ENCODE measurements around the gene PRAMEF20.
"Not testable (repeated sequence)": the region's sequence is repeated elsewhere in the genome, so short reads cannot be mapped to it uniquely, and the experiment has no call there.

PRAMEF20 gene

DNA sequence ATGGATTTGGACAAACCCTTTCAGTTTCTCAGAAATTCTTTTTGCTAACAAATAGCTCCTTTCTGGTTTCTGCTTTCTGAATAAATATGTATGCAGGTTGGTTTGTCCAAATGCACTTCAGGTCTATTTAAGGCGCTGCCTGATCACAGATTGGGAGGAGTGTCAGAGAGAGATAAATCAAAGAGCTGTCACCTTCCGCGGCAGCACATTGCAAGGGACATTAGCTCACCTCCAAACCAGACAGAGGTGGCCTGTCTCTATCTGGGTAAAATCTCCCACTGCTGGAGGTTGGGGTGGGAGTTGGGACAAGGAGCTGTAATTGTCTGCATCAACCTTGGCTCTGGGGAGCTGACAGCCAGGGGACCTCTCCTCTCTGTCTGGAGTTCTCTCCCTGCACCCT, 25.2 kb downstream of the PRAMEF20 start:
- no peak for ATAC-seq (ENCODE audit: low read depth)
- Mint-ChIP-seq H3K27ac (no peak overlapping the region), H3K4me1 (no peaks in the 10 kb centered on the region), H3K9me3 (peaks cover 1% of the 10 kb centered on the region), H3K36me3 (no peaks in the 10 kb centered on the region), H3K27me3 (peaks cover 7% of the 10 kb centered on the region), H3K4me3 (no peak overlapping the region)
- DNase-seq (ENCODE audit: low spot score in 2 of 2), result no peak

DNA sequence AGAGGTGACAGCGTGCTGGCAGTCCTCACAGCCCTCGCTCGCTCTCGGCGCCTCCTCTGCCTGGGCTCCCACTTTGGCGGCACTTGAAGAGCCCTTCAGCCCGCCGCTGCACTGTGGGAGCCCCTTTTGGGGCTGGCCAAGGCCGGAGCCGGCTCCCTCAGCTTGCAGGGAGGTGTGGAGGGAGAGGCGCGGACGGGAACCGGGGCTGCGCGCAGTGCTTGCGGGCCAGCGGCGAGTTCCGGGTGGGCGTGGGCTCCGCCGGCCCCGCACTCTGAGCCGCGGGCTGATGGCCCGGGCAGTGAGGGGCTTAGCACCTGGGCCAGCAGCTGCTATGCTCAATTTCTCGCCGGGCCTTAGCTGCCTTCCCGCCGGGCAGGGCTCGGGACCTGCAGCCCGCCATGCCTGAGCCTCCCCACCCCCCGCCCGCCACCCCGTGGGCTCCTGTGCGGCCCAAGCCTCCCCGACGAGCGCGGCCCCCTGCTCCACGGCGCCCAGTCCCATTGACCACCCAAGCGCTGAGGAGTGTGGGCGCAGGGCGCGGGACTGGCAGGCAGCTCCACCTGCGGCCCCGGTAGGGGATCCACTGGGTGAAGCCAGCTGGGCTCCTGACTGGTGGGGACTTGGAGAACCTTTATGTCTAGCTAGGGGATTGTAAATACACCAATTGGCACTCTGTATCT, 29.0 kb downstream of the PRAMEF20 start:
- H3K4me3 Mint-ChIP-seq; ATAC-seq (ENCODE audit: low read depth); H3K9me3 Mint-ChIP-seq; H3K27me3 Mint-ChIP-seq; H3K4me1 Mint-ChIP-seq; H3K36me3 Mint-ChIP-seq; DNase-seq (ENCODE audit: low spot score in 2 of 2); H3K27ac Mint-ChIP-seq: not testable (repeated sequence)

GRCh38 chr1:13443335-13443979, 33.2 kb downstream of the PRAMEF20 start:
- no peaks in the 10 kb centered on the region for H3K4me1 Mint-ChIP-seq
- ATAC-seq (ENCODE audit: low read depth) (no peak), DNase-seq (ENCODE audit: low spot score in 2 of 2) (no peak)
- H3K36me3 Mint-ChIP-seq, result no peaks in the 10 kb centered on the region
- no peaks in the 10 kb centered on the region for H3K9me3 Mint-ChIP-seq
- no peak overlapping the region for H3K27ac Mint-ChIP-seq
- peaks cover 2% of the 10 kb centered on the region for H3K27me3 Mint-ChIP-seq
- no peak overlapping the region for H3K4me3 Mint-ChIP-seq

- ATAC-seq (ENCODE audit: low read depth) (no peak), DNase-seq (ENCODE audit: low spot score in 2 of 2) (no peak)
- Mint-ChIP-seq H3K9me3 (no peaks in the 10 kb centered on the region), H3K4me3 (no peak overlapping the region), H3K36me3 (no peaks in the 10 kb centered on the region), H3K27ac (no peak overlapping the region), H3K27me3 (peaks cover 3% of the 10 kb centered on the region), H3K4me1 (no peaks in the 10 kb centered on the region)
Measured at GRCh38 chr1:13450204-13450603, 40.0 kb downstream of the PRAMEF20 start.

- ATAC-seq (ENCODE audit: low read depth) (no peak), DNase-seq (ENCODE audit: low spot score in 2 of 2) (no peak)
- no peak overlapping the region for H3K27ac Mint-ChIP-seq
- H3K36me3 Mint-ChIP-seq, result no peaks in the 10 kb centered on the region
- H3K9me3 Mint-ChIP-seq, result no peaks in the 10 kb centered on the region
- peaks cover 3% of the 10 kb centered on the region for H3K27me3 Mint-ChIP-seq
- H3K4me1 Mint-ChIP-seq, result no peaks in the 10 kb centered on the region
- H3K4me3 Mint-ChIP-seq, result no peak overlapping the region
Measured at GRCh38 chr1:13451399-13451965, 41.2 kb downstream of the PRAMEF20 start.

GRCh38 chr1:13456904-13457532, 46.8 kb downstream of the PRAMEF20 start:
- DNase-seq (ENCODE audit: low spot score in 2 of 2), result no peak
- no peaks in the 10 kb centered on the region for H3K36me3 Mint-ChIP-seq
- H3K27me3 Mint-ChIP-seq, result peaks cover 7% of the 10 kb centered on the region
- ATAC-seq (ENCODE audit: low read depth), result no peak
- no peak overlapping the region for H3K27ac Mint-ChIP-seq
- no peak overlapping the region for H3K4me3 Mint-ChIP-seq
- no peaks in the 10 kb centered on the region for H3K4me1 Mint-ChIP-seq
- H3K9me3 Mint-ChIP-seq, result no peaks in the 10 kb centered on the region

DNA sequence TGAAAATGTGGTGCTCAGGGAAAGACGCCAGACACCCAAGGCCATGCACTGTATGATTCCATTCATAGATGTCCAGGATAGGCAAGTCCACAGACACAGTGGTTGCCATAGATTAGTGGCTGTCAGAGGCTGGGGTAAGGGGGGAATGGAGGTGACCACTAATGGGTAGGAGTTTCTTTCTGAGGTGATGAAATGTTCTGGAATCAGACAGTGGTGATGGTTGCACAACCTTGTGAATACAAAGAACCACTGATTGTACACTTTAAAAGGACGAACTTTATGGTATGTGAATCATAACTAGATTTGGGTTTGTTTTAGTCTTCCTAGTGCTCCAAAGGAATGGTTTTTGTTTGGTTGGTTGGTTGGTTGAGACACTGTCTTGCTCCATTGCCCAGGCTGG, 51.7 kb downstream of the PRAMEF20 start:
- ATAC-seq (ENCODE audit: low read depth) (no peak), DNase-seq (ENCODE audit: low spot score in 2 of 2) (no peak)
- H3K27ac Mint-ChIP-seq, result no peak overlapping the region
- H3K27me3 Mint-ChIP-seq, result peaks cover 14% of the 10 kb centered on the region
- no peak overlapping the region for H3K4me3 Mint-ChIP-seq
- no peaks in the 10 kb centered on the region for H3K4me1 Mint-ChIP-seq
- H3K36me3 Mint-ChIP-seq, result no peaks in the 10 kb centered on the region
- H3K9me3 Mint-ChIP-seq, result no peaks in the 10 kb centered on the region

- no peaks in the 10 kb centered on the region for H3K9me3 Mint-ChIP-seq
- no peak for ATAC-seq (ENCODE audit: low read depth)
- peaks cover 14% of the 10 kb centered on the region for H3K27me3 Mint-ChIP-seq
- no peak for DNase-seq (ENCODE audit: low spot score in 2 of 2)
- H3K36me3 Mint-ChIP-seq, result no peaks in the 10 kb centered on the region
- H3K4me1 Mint-ChIP-seq, result no peaks in the 10 kb centered on the region
- H3K4me3 Mint-ChIP-seq, result no peak overlapping the region
- H3K27ac Mint-ChIP-seq, result no peak overlapping the region
Measured at GRCh38 chr1:13462682-13463081, 52.4 kb downstream of the PRAMEF20 start.

- H3K27ac Mint-ChIP-seq, result no peak overlapping the region
- no peak for DNase-seq (ENCODE audit: low spot score in 2 of 2)
Measured at GRCh38 chr1:13465515-13465914, 55.3 kb downstream of the PRAMEF20 start.

GRCh38 chr1:13469343-13469742, 59.1 kb downstream of the PRAMEF20 start:
- Mint-ChIP-seq H3K9me3 (peaks cover 2% of the 10 kb centered on the region), H3K27ac (no peak overlapping the region), H3K4me1 (no peaks in the 10 kb centered on the region)

More at GRCh38 chr1:13465515-13465914, 55.3 kb downstream of the PRAMEF20 start:
- Mint-ChIP-seq H3K27me3 (peaks cover 11% of the 10 kb centered on the region), H3K4me1 (no peaks in the 10 kb centered on the region), H3K9me3 (no peaks in the 10 kb centered on the region), H3K36me3 (no peaks in the 10 kb centered on the region), H3K4me3 (no peak overlapping the region)
- ATAC-seq (ENCODE audit: low read depth), result no peak

More at GRCh38 chr1:13469343-13469742, 59.1 kb downstream of the PRAMEF20 start:
- DNase-seq (ENCODE audit: low spot score in 2 of 2) (no peak), ATAC-seq (ENCODE audit: low read depth) (no peak)
- Mint-ChIP-seq H3K36me3 (no peaks in the 10 kb centered on the region), H3K27me3 (peaks cover 9% of the 10 kb centered on the region), H3K4me3 (no peak overlapping the region)

All from memory B cell (primary cell).